ENCODE results near the gene LRRFIP2. TPM values are rescaled to one million over a fixed set of nuclear protein-coding genes. Genes with fewer than 3 reads are reported as not detected.
A peak's percentile ranks its signal among the peaks of the same experiment; 100 is the strongest.

LRRFIP2 gene, protein sequence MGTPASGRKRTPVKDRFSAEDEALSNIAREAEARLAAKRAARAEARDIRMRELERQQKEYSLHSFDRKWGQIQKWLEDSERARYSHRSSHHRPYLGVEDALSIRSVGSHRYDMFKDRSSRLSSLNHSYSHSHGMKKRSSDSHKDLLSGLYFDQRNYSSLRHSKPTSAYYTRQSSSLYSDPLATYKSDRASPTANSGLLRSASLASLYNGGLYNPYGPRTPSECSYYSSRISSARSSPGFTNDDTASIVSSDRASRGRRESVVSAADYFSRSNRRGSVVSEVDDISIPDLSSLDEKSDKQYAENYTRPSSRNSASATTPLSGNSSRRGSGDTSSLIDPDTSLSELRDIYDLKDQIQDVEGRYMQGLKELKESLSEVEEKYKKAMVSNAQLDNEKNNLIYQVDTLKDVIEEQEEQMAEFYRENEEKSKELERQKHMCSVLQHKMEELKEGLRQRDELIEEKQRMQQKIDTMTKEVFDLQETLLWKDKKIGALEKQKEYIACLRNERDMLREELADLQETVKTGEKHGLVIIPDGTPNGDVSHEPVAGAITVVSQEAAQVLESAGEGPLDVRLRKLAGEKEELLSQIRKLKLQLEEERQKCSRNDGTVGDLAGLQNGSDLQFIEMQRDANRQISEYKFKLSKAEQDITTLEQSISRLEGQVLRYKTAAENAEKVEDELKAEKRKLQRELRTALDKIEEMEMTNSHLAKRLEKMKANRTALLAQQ
- 37.8 and 47.1 TPM in 2 replicates for total RNA-seq (2022)
- Bru-seq, nascent RNA, result percentile 79 among the genes with signal in this experiment
- percentile 77 among the genes with signal in this experiment for BruChase-seq, experiment 1, labeled RNA remaining after a 2-hour chase
- percentile 74 among the genes with signal in this experiment for BruChase-seq, experiment 2, labeled RNA remaining after a 6-hour chase
- long read RNA-seq, transcript LRRFIP2-205 (15 exons, 2,522 nt), result major isoform, 21 of 54 reads
- long read RNA-seq, transcript LRRFIP2-202 (14 exons, 2,821 nt), result minor isoform, 12 of 54 reads
- long read RNA-seq, partial matches to known transcripts, result 0 of 54 reads
- long read RNA-seq, other reads (novel, unspliced or antisense), result 21 of 54 reads

DNA sequence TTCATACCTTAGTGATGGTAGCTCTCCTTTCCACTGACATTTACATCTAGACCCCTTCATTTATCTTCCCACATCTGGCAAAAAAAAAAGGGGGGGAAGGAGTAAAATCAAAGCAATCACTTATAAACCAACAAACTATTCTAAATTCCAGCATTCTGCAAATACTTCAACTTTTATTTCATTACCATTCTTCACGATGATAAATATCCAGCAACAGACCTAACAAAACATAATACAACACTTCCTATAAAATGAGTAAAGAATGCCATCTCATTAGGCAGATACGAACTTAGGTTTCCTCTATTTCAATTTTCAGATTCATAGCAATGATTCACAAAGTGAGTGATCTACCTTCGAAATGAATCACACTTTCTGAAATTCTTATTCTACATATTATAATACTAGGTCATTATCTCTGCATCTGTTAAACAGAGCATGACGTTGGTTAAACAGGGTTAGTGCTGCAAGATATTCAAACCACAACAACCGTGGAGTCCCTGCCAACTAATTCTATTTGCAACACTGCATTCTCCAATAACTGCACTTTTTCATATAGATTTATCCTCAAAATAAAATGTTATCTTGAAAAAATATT, at the start of gene LRRFIP2:
LRRFIP2 (minus strand) TSS at position 51 of the 595 bp plus-strand sequence. CDS start 25,599 bp downstream, outside the sequence.
- H3K27ac Mint-ChIP-seq (ENCODE audit: unreplicated experiment), result peak within 1 kb of the TSS; percentile 87
- H3K9me3 ChIP-seq, result no peaks in the 10 kb centered on the region
- peaks cover 11% of the 10 kb centered on the region for H3K36me3 Mint-ChIP-seq (ENCODE audit: insufficient read depth, unreplicated experiment)
- ChIA-PET CTCF (interaction anchor here (0.6 kb wide), 1 partner anchor 181 kb away, joined by 3 read pairs; the partner anchor contains the start of genes EPM2AIP1 and MLH1), POLR2A (interaction anchor here (0.6 kb wide), 1 partner anchor 651 kb away, joined by 3 read pairs; no protein-coding TSS in a partner anchor)
- H3K4me3 ChIP-seq (ENCODE audit: low read depth, low read length), result peak within 1 kb of the TSS; percentile 99
- H3K4me1 ChIP-seq, result peaks cover 21% of the 10 kb centered on the region
- H3K4me3 Mint-ChIP-seq (ENCODE audit: unreplicated experiment), result peak within 1 kb of the TSS; percentile 75
- H3K4me1 Mint-ChIP-seq (ENCODE audit: low read depth, unreplicated experiment), result peaks cover 7% of the 10 kb centered on the region
- no peak for DNase-seq
- TF ChIP-seq, protein P1, sequence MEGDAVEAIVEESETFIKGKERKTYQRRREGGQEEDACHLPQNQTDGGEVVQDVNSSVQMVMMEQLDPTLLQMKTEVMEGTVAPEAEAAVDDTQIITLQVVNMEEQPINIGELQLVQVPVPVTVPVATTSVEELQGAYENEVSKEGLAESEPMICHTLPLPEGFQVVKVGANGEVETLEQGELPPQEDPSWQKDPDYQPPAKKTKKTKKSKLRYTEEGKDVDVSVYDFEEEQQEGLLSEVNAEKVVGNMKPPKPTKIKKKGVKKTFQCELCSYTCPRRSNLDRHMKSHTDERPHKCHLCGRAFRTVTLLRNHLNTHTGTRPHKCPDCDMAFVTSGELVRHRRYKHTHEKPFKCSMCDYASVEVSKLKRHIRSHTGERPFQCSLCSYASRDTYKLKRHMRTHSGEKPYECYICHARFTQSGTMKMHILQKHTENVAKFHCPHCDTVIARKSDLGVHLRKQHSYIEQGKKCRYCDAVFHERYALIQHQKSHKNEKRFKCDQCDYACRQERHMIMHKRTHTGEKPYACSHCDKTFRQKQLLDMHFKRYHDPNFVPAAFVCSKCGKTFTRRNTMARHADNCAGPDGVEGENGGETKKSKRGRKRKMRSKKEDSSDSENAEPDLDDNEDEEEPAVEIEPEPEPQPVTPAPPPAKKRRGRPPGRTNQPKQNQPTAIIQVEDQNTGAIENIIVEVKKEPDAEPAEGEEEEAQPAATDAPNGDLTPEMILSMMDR (IDR thresholded peaks at IDR 0.05; ENCODE audit: insufficient read depth in 1 of 2, low read depth in 1 of 2, low read length in 1 of 2, severe bottlenecking in 1 of 2, unreplicated experiment in 1 of 2), result no peak
- no peaks in the 10 kb centered on the region for H3K36me3 ChIP-seq (ENCODE audit: control insufficient read depth, insufficient read depth, low read length)
- TSS peak; percentile 49 for BruUV-seq (replicated peaks)
- intact Hi-C loops (cut with micrococcal nuclease; ENCODE audit: unreplicated experiment), result no loop called here
- H3K9me3 Mint-ChIP-seq (ENCODE audit: unreplicated experiment), result no peaks in the 10 kb centered on the region
- no peaks in the 10 kb centered on the region for H3K27me3 ChIP-seq (replicated peaks; ENCODE audit: control insufficient read depth, insufficient read depth, low read length)
- H3K27me3 Mint-ChIP-seq (ENCODE audit: insufficient read depth, unreplicated experiment), result no peaks in the 10 kb centered on the region

DNA sequence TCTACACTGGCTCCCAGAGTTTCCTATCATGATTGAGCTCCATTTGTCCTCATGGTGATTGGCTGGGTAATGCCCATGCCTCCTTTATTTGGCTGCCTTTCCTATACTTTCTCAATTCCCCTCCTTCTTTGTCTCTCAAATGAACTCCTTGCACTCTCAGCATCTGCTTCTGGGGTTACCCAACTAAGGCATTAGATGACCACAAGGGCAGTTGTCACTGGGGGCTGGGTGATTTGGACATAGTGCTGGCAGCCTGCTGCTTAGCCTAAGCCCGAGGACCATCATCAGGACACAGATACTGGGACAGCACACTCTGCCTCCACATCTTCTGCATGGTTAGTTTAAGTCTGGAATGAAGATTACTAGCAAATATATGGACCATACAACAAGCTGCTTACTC, 49.2 kb upstream of the LRRFIP2 start:
- H3K36me3 Mint-ChIP-seq (ENCODE audit: insufficient read depth, unreplicated experiment), result no peaks in the 10 kb centered on the region
- no peak overlapping the region for H3K4me3 ChIP-seq (ENCODE audit: low read depth, low read length)
- TF ChIP-seq, protein P1 (IDR thresholded peaks at IDR 0.05; ENCODE audit: insufficient read depth in 1 of 2, low read depth in 1 of 2, low read length in 1 of 2, severe bottlenecking in 1 of 2, unreplicated experiment in 1 of 2), result no peak
- no peaks in the 10 kb centered on the region for H3K9me3 ChIP-seq
- peaks cover 38% of the 10 kb centered on the region for H3K4me1 Mint-ChIP-seq (ENCODE audit: low read depth, unreplicated experiment)
- H3K36me3 ChIP-seq (ENCODE audit: control insufficient read depth, insufficient read depth, low read length), result no peaks in the 10 kb centered on the region
- no peak overlapping the region for H3K4me3 Mint-ChIP-seq (ENCODE audit: unreplicated experiment)
- BruUV-seq (replicated peaks), result no TSS peak
- peak overlapping the region; percentile 79 for H3K27ac Mint-ChIP-seq (ENCODE audit: unreplicated experiment)
- CTCF ChIA-PET, result no interaction called here
- no peak for DNase-seq
- POLR2A ChIA-PET, result interaction anchor here (0.6 to 1.0 kb wide), 2 partner anchors 231 to 237 kb away, joined by 3 to 10 read pairs; partner anchors contain the start of genes EPM2AIP1 and MLH1
- no peaks in the 10 kb centered on the region for H3K27me3 ChIP-seq (replicated peaks; ENCODE audit: control insufficient read depth, insufficient read depth, low read length)
- intact Hi-C loops (cut with micrococcal nuclease; ENCODE audit: unreplicated experiment), result no loop called here
- no peaks in the 10 kb centered on the region for H3K27me3 Mint-ChIP-seq (ENCODE audit: insufficient read depth, unreplicated experiment)
- H3K9me3 Mint-ChIP-seq (ENCODE audit: unreplicated experiment), result no peaks in the 10 kb centered on the region
- H3K4me1 ChIP-seq, result peaks cover 52% of the 10 kb centered on the region

Data from Caco-2 (cell line).